Progenitor cell of endocrine pancreas (in vitro differentiated cells): Measurements from ENCODE around the gene DEDD2. TPM values are rescaled to one million over a fixed set of nuclear protein-coding genes. Genes with fewer than 3 reads are reported as not detected.

Source experiments
- DNase-seq: peaks from one replicate; pipeline ENCODE4 v3.0.0; 2021; ENCODE audit warnings: low spot score; ENCODE audit not compliant: unreplicated experiment
- H3K27ac Mint-ChIP-seq: 2 replicates; pipeline ENCODE4 v1.8.0; 2021; ENCODE audit warnings: mild to moderate bottlenecking, moderate library complexity, mixed read lengths
- H3K27me3 Mint-ChIP-seq: 2 replicates; pipeline ENCODE4 v1.8.0; 2021; ENCODE audit warnings: mixed read lengths
- H3K36me3 Mint-ChIP-seq: 2 replicates; pipeline ENCODE4 v1.8.0; 2022; ENCODE audit warnings: mixed read lengths; ENCODE audit not compliant: insufficient read depth
- H3K4me1 Mint-ChIP-seq: 2 replicates; pipeline ENCODE4 v1.8.0; 2021; ENCODE audit warnings: low read depth, mixed read lengths
- H3K4me3 Mint-ChIP-seq: 2 replicates; pipeline ENCODE4 v1.8.0; 2021; ENCODE audit warnings: low read depth, mild to moderate bottlenecking, moderate library complexity, mixed read lengths
- H3K9me3 Mint-ChIP-seq: 2 replicates; pipeline ENCODE4 v1.8.0; 2021; ENCODE audit warnings: low read depth, mixed read lengths
- total RNA-seq: library from RNA; stranded (reverse); gene quantifications from 2 replicates; pipeline ENCODE4 v1.2.1, GENCODE V29; 2021
- TF ChIP-seq, protein P1 (sequence below): fragments of 200-600 bp; sonication (generic); IDR thresholded peaks from one replicate; pipeline ENCODE4 v1.5.0; 2021; ENCODE audit warnings: antibody characterized with exemption, mild to moderate bottlenecking; ENCODE audit not compliant: unreplicated experiment

The DEDD2 gene
- total RNA-seq, 1 donor from 2014 or later = 38.3 TPM

DNA sequence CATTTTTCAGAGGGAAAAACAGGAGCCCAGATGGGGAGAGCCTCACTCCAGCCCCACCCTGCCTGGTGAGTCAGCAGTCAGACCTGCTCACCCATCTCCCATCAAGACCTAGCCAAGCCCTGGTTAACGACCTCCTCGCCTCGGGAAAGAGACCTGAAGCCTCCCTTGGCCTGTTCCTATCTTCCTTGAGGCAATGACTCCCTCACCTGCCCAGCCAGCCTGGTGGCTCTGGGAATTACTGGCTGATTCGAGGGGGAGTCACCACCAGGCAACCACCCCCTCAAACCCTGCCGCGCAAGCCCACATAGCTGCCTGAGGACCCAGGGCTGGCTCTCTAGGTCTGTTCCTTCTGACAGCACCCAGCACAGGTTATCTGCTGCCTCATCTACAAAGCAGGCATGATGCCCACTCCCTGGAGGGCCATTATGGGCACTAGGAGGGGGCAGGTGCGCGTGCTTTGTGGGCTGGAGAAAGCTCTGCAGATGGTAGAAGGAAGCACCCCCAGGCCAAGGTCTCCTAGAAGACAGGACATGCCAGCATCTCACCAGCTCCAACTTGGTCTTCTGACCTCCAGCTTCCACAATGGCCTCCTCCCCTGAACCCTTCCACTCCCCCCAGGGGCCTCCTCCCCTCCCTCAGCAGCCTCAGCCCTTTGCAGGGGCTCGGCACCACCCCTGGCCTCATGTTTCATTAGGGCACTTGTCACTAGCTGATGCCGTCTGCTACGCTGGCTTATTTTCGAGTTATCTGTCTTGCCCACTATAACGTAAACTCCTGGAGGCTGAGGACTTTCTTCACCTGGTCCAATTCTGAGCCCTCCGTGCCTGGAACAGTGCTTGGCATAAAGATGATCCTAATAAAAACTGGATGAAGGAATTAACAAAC, 10.4 kb downstream of the DEDD2 start:
- TF ChIP-seq, protein P1, sequence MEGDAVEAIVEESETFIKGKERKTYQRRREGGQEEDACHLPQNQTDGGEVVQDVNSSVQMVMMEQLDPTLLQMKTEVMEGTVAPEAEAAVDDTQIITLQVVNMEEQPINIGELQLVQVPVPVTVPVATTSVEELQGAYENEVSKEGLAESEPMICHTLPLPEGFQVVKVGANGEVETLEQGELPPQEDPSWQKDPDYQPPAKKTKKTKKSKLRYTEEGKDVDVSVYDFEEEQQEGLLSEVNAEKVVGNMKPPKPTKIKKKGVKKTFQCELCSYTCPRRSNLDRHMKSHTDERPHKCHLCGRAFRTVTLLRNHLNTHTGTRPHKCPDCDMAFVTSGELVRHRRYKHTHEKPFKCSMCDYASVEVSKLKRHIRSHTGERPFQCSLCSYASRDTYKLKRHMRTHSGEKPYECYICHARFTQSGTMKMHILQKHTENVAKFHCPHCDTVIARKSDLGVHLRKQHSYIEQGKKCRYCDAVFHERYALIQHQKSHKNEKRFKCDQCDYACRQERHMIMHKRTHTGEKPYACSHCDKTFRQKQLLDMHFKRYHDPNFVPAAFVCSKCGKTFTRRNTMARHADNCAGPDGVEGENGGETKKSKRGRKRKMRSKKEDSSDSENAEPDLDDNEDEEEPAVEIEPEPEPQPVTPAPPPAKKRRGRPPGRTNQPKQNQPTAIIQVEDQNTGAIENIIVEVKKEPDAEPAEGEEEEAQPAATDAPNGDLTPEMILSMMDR = no peak
- H3K9me3 Mint-ChIP-seq = no peaks in the 10 kb centered on the region
- no peak for DNase-seq
- H3K4me3 Mint-ChIP-seq = no peak overlapping the region
- H3K36me3 Mint-ChIP-seq = peaks cover 21% of the 10 kb centered on the region
- H3K27ac Mint-ChIP-seq = peak overlapping the region; percentile 53
- H3K4me1 Mint-ChIP-seq = no peaks in the 10 kb centered on the region
- no peaks in the 10 kb centered on the region for H3K27me3 Mint-ChIP-seq

DNA sequence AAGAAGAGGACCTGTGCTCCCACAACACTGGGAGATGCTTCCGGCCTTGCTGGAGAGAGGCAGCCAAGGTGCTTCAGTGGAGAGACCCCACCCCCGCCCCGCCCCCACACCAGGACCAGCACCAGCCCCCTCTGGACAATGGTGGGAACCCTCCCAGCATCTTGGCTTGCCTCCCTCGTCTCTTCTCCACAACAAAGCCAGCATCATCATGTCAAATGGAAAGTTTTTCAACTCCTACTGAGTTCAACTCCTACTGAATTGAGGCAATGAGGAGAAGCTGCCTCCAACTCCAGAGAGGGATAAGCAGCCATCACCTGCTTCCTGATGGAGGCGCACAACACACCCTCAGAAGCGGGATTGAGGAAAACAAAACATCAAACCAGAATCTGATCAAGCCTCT, 12.8 kb downstream of the DEDD2 start:
- H3K27ac Mint-ChIP-seq = no peak overlapping the region
- no peaks in the 10 kb centered on the region for H3K4me1 Mint-ChIP-seq

DNA sequence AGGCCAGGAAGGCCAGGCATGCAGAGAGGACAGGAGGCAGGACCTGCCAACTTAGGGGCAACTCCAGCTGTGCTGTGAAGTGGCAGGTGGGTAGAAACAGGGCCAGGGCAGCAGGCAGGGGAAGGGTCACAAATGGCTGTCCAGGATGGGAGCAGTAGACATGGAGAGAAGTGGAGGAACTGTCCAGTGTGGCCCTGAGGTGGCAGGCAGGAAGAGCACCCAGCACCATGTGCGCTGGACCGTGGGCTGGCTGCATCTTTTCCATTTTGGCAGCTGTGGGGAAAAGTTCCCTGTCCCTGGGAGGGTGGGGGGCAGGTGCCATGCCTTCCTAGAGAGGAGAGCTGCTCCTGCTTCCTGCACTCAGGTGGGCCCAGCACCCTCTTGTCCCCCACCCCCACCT, 13.8 kb downstream of the DEDD2 start:
- H3K36me3 Mint-ChIP-seq = peaks cover 30% of the 10 kb centered on the region
- DNase-seq = no peak
- no peak overlapping the region for H3K4me3 Mint-ChIP-seq
- TF ChIP-seq, protein P1 = no peak
- no peaks in the 10 kb centered on the region for H3K27me3 Mint-ChIP-seq
- H3K9me3 Mint-ChIP-seq = no peaks in the 10 kb centered on the region
- no peak overlapping the region for H3K27ac Mint-ChIP-seq
- no peaks in the 10 kb centered on the region for H3K4me1 Mint-ChIP-seq

More for the DNA sequence above, 12.8 kb downstream of the DEDD2 start:
- H3K27me3 Mint-ChIP-seq = no peaks in the 10 kb centered on the region
- TF ChIP-seq, protein P1 = no peak
- DNase-seq = no peak
- no peaks in the 10 kb centered on the region for H3K9me3 Mint-ChIP-seq
- H3K4me3 Mint-ChIP-seq = no peak overlapping the region
- peaks cover 28% of the 10 kb centered on the region for H3K36me3 Mint-ChIP-seq

DNA sequence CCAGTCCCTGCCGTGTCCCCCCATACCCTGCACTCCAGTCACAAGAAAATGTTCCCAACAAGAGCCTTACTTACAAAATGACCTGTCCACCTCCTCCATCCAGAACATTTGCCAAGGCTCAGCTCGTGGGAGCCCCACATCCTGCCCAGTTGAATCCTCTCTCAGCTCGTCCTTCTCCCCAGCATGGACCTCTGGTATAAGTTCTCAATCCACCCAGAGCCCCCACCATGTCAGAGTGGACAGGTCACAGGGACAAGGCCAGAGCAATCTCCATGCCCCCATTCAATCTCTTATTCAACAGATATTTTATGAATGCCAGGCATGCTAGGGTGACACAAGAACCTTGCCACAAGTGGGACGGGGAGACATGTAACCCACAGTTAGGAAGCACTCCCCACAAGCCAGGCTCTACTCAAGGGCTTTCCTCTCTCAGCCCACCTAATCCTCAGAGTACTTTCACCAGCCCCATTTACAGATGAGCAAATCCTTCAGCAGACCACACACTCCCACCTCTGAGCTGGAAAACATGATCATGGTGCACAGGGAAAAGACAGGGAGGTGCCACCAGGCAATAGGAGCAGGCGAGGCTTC, 15.1 kb downstream of the DEDD2 start:
- Mint-ChIP-seq H3K9me3 (no peaks in the 10 kb centered on the region), H3K4me3 (no peak overlapping the region), H3K36me3 (peaks cover 29% of the 10 kb centered on the region), H3K27me3 (no peaks in the 10 kb centered on the region), H3K4me1 (no peaks in the 10 kb centered on the region), H3K27ac (no peak overlapping the region)
- DNase-seq = no peak
- TF ChIP-seq, protein P1 = no peak

DNA sequence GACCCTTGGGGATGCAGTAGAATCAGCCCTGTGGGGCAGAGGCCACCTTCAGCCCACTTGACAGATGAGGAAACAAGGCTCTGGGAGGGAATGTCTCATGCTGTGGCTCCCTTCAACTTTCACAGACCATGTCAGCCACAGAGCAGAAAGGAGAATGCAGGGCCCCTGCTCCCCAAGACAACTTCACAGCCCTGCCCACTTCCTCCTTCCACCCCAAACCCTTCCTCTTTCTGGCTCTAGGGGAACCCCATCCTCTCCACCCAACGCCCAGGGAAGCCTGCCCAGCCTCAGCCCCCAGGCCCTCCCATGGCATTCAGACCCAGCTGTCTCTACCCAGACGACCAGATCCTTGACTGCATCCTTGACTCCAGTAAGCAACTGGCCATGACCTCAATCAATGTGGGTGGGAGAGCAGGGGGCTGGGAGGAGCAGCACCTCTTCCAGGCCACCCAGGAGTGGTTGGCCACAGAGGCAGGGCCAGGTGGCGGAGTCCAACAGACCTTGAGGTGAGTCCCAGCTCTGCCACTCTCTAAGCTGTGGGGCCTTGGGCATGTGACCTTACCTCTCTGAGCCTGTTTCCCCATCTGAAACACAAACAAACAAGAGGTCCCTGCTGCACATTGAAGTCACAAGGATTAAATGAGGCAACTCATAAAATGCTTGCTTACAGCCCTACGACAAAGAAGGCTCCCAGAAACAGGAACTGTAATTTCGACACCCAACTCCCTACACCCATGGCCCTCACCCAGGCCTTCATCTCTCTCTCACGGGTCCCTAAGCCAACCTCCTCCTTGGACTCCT, 15.8 kb downstream of the DEDD2 start:
- no peak overlapping the region for H3K27ac Mint-ChIP-seq
- H3K4me3 Mint-ChIP-seq = no peak overlapping the region
- peaks cover 31% of the 10 kb centered on the region for H3K36me3 Mint-ChIP-seq
- no peaks in the 10 kb centered on the region for H3K9me3 Mint-ChIP-seq
- H3K4me1 Mint-ChIP-seq = no peaks in the 10 kb centered on the region
- TF ChIP-seq, protein P1 = no peak
- H3K27me3 Mint-ChIP-seq = no peaks in the 10 kb centered on the region
- DNase-seq = no peak
